ENCODE results near the gene DNAH2. TPM values are rescaled to one million over a fixed set of nuclear protein-coding genes. Genes with fewer than 3 reads are reported as not detected.

The DNAH2 gene
- total and polyA plus RNA-seq, 9 of the 15 experiments (the other 6 are each of a cell fraction or from before 2014, with no cell fraction given): 0.03 TPM; not detected in 8

DNA sequence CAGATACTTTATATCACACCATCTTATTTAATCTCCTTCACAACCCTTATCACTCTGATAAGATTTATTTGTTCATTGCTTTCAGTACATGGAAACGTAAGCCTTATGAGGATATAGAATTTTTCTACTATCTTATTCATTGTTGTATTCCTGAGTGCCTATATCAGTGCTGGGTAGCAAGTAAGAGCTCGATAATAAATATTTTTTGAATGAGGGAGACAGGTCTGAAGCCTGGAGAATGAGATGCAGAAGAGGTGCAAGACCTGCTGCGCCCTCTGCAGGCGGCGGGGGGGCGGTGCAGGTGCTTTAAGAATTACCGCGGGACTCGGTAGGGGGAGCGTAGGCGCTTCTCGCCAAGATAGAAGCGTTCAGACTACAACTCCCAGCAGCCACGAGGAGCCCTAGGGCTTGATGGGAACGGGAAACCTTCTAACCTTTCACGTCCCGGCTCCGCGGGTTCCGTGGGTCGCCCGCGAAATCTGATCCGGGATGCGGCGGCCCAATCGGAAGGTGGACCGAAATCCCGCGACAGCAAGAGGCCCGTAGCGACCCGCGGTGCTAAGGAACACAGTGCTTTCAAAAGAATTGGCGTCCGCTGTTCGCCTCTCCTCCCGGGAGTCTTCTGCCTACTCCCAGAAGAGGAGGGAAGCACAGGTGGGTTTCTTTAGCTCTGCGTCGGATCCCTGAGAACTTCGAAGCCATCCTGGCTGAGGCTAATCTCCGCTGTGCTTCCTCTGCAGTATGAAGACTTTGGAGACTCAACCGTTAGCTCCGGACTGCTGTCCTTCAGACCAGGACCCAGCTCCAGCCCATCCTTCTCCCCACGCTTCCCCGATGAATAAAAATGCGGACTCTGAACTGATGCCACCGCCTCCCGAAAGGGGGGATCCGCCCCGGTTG, 29.4 kb upstream of the DNAH2 start, which contains the start of gene WRAP53 (continued):
- TF ChIP-seq, protein P1, sequence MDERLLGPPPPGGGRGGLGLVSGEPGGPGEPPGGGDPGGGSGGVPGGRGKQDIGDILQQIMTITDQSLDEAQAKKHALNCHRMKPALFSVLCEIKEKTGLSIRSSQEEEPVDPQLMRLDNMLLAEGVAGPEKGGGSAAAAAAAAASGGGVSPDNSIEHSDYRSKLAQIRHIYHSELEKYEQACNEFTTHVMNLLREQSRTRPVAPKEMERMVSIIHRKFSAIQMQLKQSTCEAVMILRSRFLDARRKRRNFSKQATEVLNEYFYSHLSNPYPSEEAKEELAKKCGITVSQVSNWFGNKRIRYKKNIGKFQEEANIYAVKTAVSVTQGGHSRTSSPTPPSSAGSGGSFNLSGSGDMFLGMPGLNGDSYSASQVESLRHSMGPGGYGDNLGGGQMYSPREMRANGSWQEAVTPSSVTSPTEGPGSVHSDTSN (CRISPR knock-in tag; IDR thresholded peaks at IDR 0.05; ENCODE audit: low read depth): no peak
- TF ChIP-seq, protein P1 (tag; conservative IDR thresholded peaks at IDR 0.05; ENCODE audit: low read depth): 0 out of 2 replicates have a peak, but pooled peaks have one; percentile 13
- no peak for TF ChIP-seq PTTG1 (tag; IDR thresholded peaks at IDR 0.05; ENCODE audit: low read depth)
- no peak for TF ChIP-seq MED1 (CRISPR knock-in tag; IDR thresholded peaks at IDR 0.05; ENCODE audit: borderline replicate concordance)
- TF ChIP-seq, protein P2, sequence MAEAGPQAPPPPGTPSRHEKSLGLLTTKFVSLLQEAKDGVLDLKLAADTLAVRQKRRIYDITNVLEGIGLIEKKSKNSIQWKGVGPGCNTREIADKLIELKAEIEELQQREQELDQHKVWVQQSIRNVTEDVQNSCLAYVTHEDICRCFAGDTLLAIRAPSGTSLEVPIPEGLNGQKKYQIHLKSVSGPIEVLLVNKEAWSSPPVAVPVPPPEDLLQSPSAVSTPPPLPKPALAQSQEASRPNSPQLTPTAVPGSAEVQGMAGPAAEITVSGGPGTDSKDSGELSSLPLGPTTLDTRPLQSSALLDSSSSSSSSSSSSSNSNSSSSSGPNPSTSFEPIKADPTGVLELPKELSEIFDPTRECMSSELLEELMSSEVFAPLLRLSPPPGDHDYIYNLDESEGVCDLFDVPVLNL (CRISPR knock-in tag; IDR thresholded peaks at IDR 0.05; ENCODE audit: low read depth): no peak
- no peak for TF ChIP-seq JUNB (CRISPR knock-in tag; conservative IDR thresholded peaks at IDR 0.05)
- TF ChIP-seq YY1 (IDR thresholded peaks at IDR 0.05; ENCODE audit: borderline replicate concordance in 1 of 3, control insufficient read depth in 1 of 3, extremely low read depth in 1 of 3, insufficient read depth in 3 of 3, insufficient read length in 1 of 3, insufficient replicate concordance in 2 of 3, low read depth in 1 of 3, low read length in 2 of 3): peak in 2 of 3 experiments; percentile 44 to 72
- no peak for TF ChIP-seq ZNF354B (CRISPR knock-in tag; IDR thresholded peaks at IDR 0.05)
- TF ChIP-seq CEBPB (tag; IDR thresholded peaks at IDR 0.05): no peak
- no peak for TF ChIP-seq MCM3 (IDR thresholded peaks at IDR 0.05)
- TF ChIP-seq, protein P3, sequence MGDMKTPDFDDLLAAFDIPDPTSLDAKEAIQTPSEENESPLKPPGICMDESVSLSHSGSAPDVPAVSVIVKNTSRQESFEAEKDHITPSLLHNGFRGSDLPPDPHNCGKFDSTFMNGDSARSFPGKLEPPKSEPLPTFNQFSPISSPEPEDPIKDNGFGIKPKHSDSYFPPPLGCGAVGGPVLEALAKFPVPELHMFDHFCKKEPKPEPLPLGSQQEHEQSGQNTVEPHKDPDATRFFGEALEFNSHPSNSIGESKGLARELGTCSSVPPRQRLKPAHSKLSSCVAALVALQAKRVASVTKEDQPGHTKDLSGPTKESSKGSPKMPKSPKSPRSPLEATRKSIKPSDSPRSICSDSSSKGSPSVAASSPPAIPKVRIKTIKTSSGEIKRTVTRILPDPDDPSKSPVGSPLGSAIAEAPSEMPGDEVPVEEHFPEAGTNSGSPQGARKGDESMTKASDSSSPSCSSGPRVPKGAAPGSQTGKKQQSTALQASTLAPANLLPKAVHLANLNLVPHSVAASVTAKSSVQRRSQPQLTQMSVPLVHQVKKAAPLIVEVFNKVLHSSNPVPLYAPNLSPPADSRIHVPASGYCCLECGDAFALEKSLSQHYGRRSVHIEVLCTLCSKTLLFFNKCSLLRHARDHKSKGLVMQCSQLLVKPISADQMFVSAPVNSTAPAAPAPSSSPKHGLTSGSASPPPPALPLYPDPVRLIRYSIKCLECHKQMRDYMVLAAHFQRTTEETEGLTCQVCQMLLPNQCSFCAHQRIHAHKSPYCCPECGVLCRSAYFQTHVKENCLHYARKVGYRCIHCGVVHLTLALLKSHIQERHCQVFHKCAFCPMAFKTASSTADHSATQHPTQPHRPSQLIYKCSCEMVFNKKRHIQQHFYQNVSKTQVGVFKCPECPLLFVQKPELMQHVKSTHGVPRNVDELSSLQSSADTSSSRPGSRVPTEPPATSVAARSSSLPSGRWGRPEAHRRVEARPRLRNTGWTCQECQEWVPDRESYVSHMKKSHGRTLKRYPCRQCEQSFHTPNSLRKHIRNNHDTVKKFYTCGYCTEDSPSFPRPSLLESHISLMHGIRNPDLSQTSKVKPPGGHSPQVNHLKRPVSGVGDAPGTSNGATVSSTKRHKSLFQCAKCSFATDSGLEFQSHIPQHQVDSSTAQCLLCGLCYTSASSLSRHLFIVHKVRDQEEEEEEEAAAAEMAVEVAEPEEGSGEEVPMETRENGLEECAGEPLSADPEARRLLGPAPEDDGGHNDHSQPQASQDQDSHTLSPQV (IDR thresholded peaks at IDR 0.05): peak; percentile 58
- 0 out of 4 replicates have a peak, but pooled peaks have one; percentile 17 to 18 for TF ChIP-seq TEAD1 (CRISPR knock-in tag; IDR thresholded peaks at IDR 0.05)
- peak; percentile 87 for TF ChIP-seq HNRNPLL (IDR thresholded peaks at IDR 0.05; ENCODE audit: low read depth, low read length, poor library complexity, severe bottlenecking)
- TF ChIP-seq ZBTB7A (IDR thresholded peaks at IDR 0.05; ENCODE audit: borderline replicate concordance, control insufficient read depth, low read depth, low read length): no peak
- no peak for TF ChIP-seq SREBF2 (CRISPR knock-in tag; IDR thresholded peaks at IDR 0.05)
- TF ChIP-seq HSF4 (CRISPR knock-in tag; IDR thresholded peaks at IDR 0.05; ENCODE audit: borderline replicate concordance): no peak
- TF ChIP-seq FOXK1 (CRISPR knock-in tag; IDR thresholded peaks at IDR 0.05; ENCODE audit: borderline replicate concordance): no peak
- TF ChIP-seq KLF1 (tag; IDR thresholded peaks at IDR 0.05): 0 out of 2 replicates have a peak, but pooled peaks have one; percentile 38
- TF ChIP-seq KHSRP (IDR thresholded peaks at IDR 0.05): 0 out of 2 replicates have a peak, but pooled peaks have one; percentile 39

Data from K562 (cell line).